ENCODE measurements around the gene CACNB4.

DNA sequence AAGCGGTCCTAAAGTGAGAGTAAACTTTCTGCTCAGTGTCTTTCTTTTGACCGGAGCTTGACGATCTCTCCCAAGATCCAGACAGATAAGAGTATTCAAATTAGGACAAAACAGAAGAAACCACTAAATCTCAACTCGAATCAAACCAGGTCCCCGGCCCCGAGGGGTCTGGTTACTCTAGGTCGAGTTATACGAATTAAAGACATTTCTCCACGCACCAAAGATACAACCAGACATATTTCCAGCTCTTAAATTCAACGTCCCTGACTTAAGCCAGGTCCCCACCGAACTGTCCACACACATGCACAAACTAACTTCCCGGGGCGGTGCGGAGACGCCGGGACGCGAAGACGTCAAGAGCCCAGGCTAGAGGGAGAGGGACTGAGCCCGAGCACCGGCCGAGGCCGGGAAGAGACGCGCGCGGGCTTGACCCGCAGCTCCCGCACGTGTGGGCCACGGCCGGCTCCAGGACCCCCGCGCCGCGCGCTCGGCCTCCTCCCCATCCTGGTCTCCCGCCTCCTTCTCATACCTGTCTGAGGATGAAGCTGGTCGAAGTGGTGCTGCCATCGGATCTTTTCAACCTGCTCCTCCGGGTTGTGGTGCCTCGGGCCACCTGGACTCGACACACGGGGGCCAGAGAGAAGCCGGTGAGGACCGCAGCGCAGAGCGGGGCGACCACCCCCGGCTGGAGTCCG is 896 bp downstream of the CACNB4 start:
- no peak for TF ChIP-seq FOSL2 (IDR thresholded peaks at IDR 0.05; ENCODE audit: borderline replicate concordance, low read depth)
- TF ChIP-seq POLR2AphosphoS5 (IDR thresholded peaks at IDR 0.05; ENCODE audit: low read depth, low read length) = no peak
- no peak for TF ChIP-seq ZBTB33 (IDR thresholded peaks at IDR 0.05; ENCODE audit: borderline replicate concordance, low read depth)
- TF ChIP-seq, protein P1, sequence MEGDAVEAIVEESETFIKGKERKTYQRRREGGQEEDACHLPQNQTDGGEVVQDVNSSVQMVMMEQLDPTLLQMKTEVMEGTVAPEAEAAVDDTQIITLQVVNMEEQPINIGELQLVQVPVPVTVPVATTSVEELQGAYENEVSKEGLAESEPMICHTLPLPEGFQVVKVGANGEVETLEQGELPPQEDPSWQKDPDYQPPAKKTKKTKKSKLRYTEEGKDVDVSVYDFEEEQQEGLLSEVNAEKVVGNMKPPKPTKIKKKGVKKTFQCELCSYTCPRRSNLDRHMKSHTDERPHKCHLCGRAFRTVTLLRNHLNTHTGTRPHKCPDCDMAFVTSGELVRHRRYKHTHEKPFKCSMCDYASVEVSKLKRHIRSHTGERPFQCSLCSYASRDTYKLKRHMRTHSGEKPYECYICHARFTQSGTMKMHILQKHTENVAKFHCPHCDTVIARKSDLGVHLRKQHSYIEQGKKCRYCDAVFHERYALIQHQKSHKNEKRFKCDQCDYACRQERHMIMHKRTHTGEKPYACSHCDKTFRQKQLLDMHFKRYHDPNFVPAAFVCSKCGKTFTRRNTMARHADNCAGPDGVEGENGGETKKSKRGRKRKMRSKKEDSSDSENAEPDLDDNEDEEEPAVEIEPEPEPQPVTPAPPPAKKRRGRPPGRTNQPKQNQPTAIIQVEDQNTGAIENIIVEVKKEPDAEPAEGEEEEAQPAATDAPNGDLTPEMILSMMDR (IDR thresholded peaks at IDR 0.05) = no peak
- no peak for TF ChIP-seq GATA2 (CRISPR knock-in tag; IDR thresholded peaks at IDR 0.05)
- TF ChIP-seq YY1 (IDR thresholded peaks at IDR 0.05; ENCODE audit: low read depth) = no peak
- TF ChIP-seq REST (IDR thresholded peaks at IDR 0.05; ENCODE audit: low read depth, low read length) = no peak
- TF ChIP-seq FOXJ3 (CRISPR knock-in tag; IDR thresholded peaks at IDR 0.05) = no peak
- no peak for TF ChIP-seq RFX5 (IDR thresholded peaks at IDR 0.05; ENCODE audit: low read length)
- TF ChIP-seq TEAD4 (IDR thresholded peaks at IDR 0.05; ENCODE audit: borderline replicate concordance, insufficient read depth) = no peak
- TF ChIP-seq CHD2 (IDR thresholded peaks at IDR 0.05; ENCODE audit: low read length, partially characterized antibody) = peak; percentile 11

All from SK-N-SH (cell line).